MM.1S (cell line): ENCODE data around the gene MACROD2.

ENCODE experiments used
- DNase-seq: peaks from one replicate; pipeline ENCODE4 v3.0.0-alpha.2; 2015
- H2AFZ ChIP-seq: fragments of 300-600 bp; sonication (generic); 2 replicates; pipeline ENCODE4 v1.6.0; 2016; ENCODE audit warnings: antibody characterized with exemption, low read length
- H3F3A ChIP-seq: fragments of 300-600 bp; sonication (generic); 2 replicates; pipeline ENCODE4 v1.6.1; 2016; ENCODE audit warnings: mild to moderate bottlenecking, antibody characterized with exemption, low read length, moderate library complexity, mixed read lengths; ENCODE audit not compliant: insufficient read depth
- H3K27ac ChIP-seq: fragments of 300-600 bp; sonication (generic); 2 replicates; pipeline ENCODE4 v1.5.1; 2016; ENCODE audit warnings: mild to moderate bottlenecking, low read length
- H3K27me3 ChIP-seq: fragments of 300-600 bp; sonication (generic); replicated peaks from 2 replicates; pipeline ENCODE4 v1.6.0; 2016; ENCODE audit warnings: low read length; ENCODE audit not compliant: insufficient read depth
- H3K36me3 ChIP-seq: fragments of 300-600 bp; sonication (generic); replicated peaks from 2 replicates; pipeline ENCODE4 v1.6.1; 2016; ENCODE audit warnings: mild to moderate bottlenecking, low read length, mixed read lengths; ENCODE audit not compliant: insufficient read depth
- H3K4me1 ChIP-seq: fragments of 300-600 bp; sonication (generic); 2 replicates; pipeline ENCODE4 v1.6.1; 2016; ENCODE audit warnings: low read length, mixed read lengths
- H3K4me2 ChIP-seq: fragments of 300-600 bp; sonication (generic); 2 replicates; pipeline ENCODE4 v1.6.0; 2016; ENCODE audit warnings: low read depth, low read length
- H3K4me3 ChIP-seq: fragments of 300-600 bp; sonication (generic); 2 replicates; pipeline ENCODE4 v1.5.1; 2016; ENCODE audit warnings: low read length, mixed read lengths
- H3K79me2 ChIP-seq: fragments of 300-600 bp; sonication (generic); 2 replicates; pipeline ENCODE4 v1.6.1; 2016; ENCODE audit warnings: mixed run types, low read length, mixed read lengths
- H3K9ac ChIP-seq: fragments of 300-600 bp; sonication (generic); 2 replicates; pipeline ENCODE4 v1.6.1; 2016; ENCODE audit warnings: low read length, mixed read lengths
- H3K9me2 ChIP-seq: fragments of 300-600 bp; sonication (generic); replicated peaks from 2 replicates; pipeline ENCODE4 v1.6.1; 2016; ENCODE audit warnings: mild to moderate bottlenecking, low read length, mixed read lengths; ENCODE audit not compliant: insufficient read depth
- H3K9me3 ChIP-seq: fragments of 300-600 bp; sonication (generic); replicated peaks from 2 replicates; pipeline ENCODE4 v1.6.1; 2016; ENCODE audit warnings: mild to moderate bottlenecking, low read length, mixed read lengths; ENCODE audit not compliant: insufficient read depth
- H4K20me1 ChIP-seq: fragments of 300-600 bp; sonication (generic); 2 replicates; pipeline ENCODE4 v1.6.1; 2016; ENCODE audit warnings: mild to moderate bottlenecking, low read length, moderate library complexity, mixed read lengths; ENCODE audit not compliant: insufficient read depth
- CTCF ChIP-seq: fragments of 300-600 bp; sonication (generic); IDR thresholded peaks from 2 replicates; pipeline ENCODE4 v1.5.1; 2016; ENCODE audit warnings: antibody characterized with exemption, low read length, mixed read lengths
- EZH2 ChIP-seq: fragments of 300-600 bp; sonication (generic); optimal IDR thresholded peaks from 2 replicates; pipeline ENCODE3; 2017; ENCODE audit warnings: low read depth, mild to moderate bottlenecking, antibody characterized with exemption, low read length, mixed read lengths
- EZH2phosphoT487 ChIP-seq: fragments of 300-600 bp; sonication (generic); IDR thresholded peaks from 2 replicates; pipeline ENCODE4 v1.6.1; 2018; ENCODE audit warnings: antibody characterized with exemption, low read length

The MACROD2 gene

GRCh38 chr20:15507151-15507550 lies 1511.8 kb downstream of the MACROD2 start:
- TF ChIP-seq EZH2, result no peak
- TF ChIP-seq EZH2phosphoT487, result no peak
- Histone ChIP-seq H3F3A (no peaks in the 10 kb centered on the region), H3K9ac (no peak overlapping the region), H2AFZ (no peak overlapping the region), H4K20me1 (no peaks in the 10 kb centered on the region), H3K36me3 (no peaks in the 10 kb centered on the region), H3K4me2 (no peak overlapping the region), H3K4me1 (no peaks in the 10 kb centered on the region), H3K79me2 (no peaks in the 10 kb centered on the region), H3K27ac (no peak overlapping the region), H3K4me3 (no peak overlapping the region), H3K9me3 (no peaks in the 10 kb centered on the region), H3K27me3 (no peaks in the 10 kb centered on the region), H3K9me2 (no peaks in the 10 kb centered on the region)
- DNase-seq, result no peak

- Histone ChIP-seq H3K4me3 (no peak overlapping the region), H3K4me1 (no peaks in the 10 kb centered on the region), H3K27ac (no peak overlapping the region)
Observed at GRCh38 chr20:15511551-15511950, 1516.2 kb downstream of the MACROD2 start.

GRCh38 chr20:15512916-15513315 lies 1517.6 kb downstream of the MACROD2 start:
- Histone ChIP-seq H3K9ac (no peak overlapping the region), H3K9me3 (no peaks in the 10 kb centered on the region), H3K36me3 (no peaks in the 10 kb centered on the region), H3K9me2 (no peaks in the 10 kb centered on the region), H2AFZ (no peak overlapping the region), H4K20me1 (no peaks in the 10 kb centered on the region), H3K4me3 (no peak overlapping the region), H3K27me3 (no peaks in the 10 kb centered on the region), H3K4me2 (no peak overlapping the region), H3K27ac (no peak overlapping the region), H3K4me1 (no peaks in the 10 kb centered on the region), H3F3A (no peaks in the 10 kb centered on the region), H3K79me2 (no peaks in the 10 kb centered on the region)
- TF ChIP-seq EZH2, result no peak
- TF ChIP-seq CTCF, result no peak
- no peak for TF ChIP-seq EZH2phosphoT487
- no peak for DNase-seq

More at GRCh38 chr20:15511551-15511950, 1516.2 kb downstream of the MACROD2 start:
- Histone ChIP-seq H3K9ac (no peak overlapping the region), H3K79me2 (no peaks in the 10 kb centered on the region), H3K27me3 (no peaks in the 10 kb centered on the region), H3K36me3 (no peaks in the 10 kb centered on the region), H4K20me1 (no peaks in the 10 kb centered on the region), H3K4me2 (no peak overlapping the region), H3K9me3 (no peaks in the 10 kb centered on the region), H3F3A (no peaks in the 10 kb centered on the region), H2AFZ (no peak overlapping the region), H3K9me2 (no peaks in the 10 kb centered on the region)
- no peak for TF ChIP-seq EZH2
- no peak for TF ChIP-seq EZH2phosphoT487
- no peak for TF ChIP-seq CTCF
- DNase-seq, result no peak

- Histone ChIP-seq H3K27ac (no peak overlapping the region), H3K9ac (no peak overlapping the region), H3K4me2 (no peak overlapping the region), H3K36me3 (no peaks in the 10 kb centered on the region), H2AFZ (no peak overlapping the region), H3K9me3 (no peaks in the 10 kb centered on the region), H3K4me3 (no peak overlapping the region), H4K20me1 (no peaks in the 10 kb centered on the region), H3K79me2 (no peaks in the 10 kb centered on the region), H3K4me1 (no peaks in the 10 kb centered on the region), H3F3A (no peaks in the 10 kb centered on the region), H3K9me2 (no peaks in the 10 kb centered on the region; the same call in 1 of the 2 replicates), H3K27me3 (no peaks in the 10 kb centered on the region)
- no peak for DNase-seq
- TF ChIP-seq EZH2phosphoT487, result no peak
- TF ChIP-seq CTCF, result no peak
- no peak for TF ChIP-seq EZH2
Observed at GRCh38 chr20:15515691-15516090, 1520.4 kb downstream of the MACROD2 start.
